Glutamatergic neuron (in vitro differentiated cells): Measurements from ENCODE around the gene AZU1. TPM values are rescaled to one million over a fixed set of nuclear protein-coding genes. Genes with fewer than 3 reads are reported as not detected.

Source experiments
- DNase-seq: peaks from one replicate; pipeline ENCODE4 v3.0.0; 2022
- H3K27ac Mint-ChIP-seq: one replicate; pipeline ENCODE4 v1.8.0; 2020; ENCODE audit warnings: mild to moderate bottlenecking, mixed read lengths, inconsistent platforms; ENCODE audit not compliant: unreplicated experiment
- H3K27me3 Mint-ChIP-seq: one replicate; pipeline ENCODE4 v1.8.0; 2020; ENCODE audit warnings: mild to moderate bottlenecking, moderate library complexity, mixed read lengths, inconsistent platforms; ENCODE audit not compliant: unreplicated experiment
- H3K36me3 Mint-ChIP-seq: one replicate; pipeline ENCODE4 v1.8.0; 2020; ENCODE audit warnings: mild to moderate bottlenecking, mixed read lengths, inconsistent platforms; ENCODE audit not compliant: unreplicated experiment
- H3K4me1 Mint-ChIP-seq: one replicate; pipeline ENCODE4 v1.8.0; 2020; ENCODE audit warnings: mild to moderate bottlenecking, low read depth, mixed read lengths, inconsistent platforms; ENCODE audit not compliant: unreplicated experiment
- H3K4me3 Mint-ChIP-seq: one replicate; pipeline ENCODE4 v1.8.0; 2020; ENCODE audit warnings: mild to moderate bottlenecking, mixed read lengths, inconsistent platforms; ENCODE audit not compliant: unreplicated experiment
- H3K9me3 Mint-ChIP-seq: one replicate; pipeline ENCODE4 v1.8.0; 2020; ENCODE audit warnings: mild to moderate bottlenecking, moderate library complexity, mixed read lengths, inconsistent platforms; ENCODE audit not compliant: unreplicated experiment
- CTCF ChIP-seq: fragments of 200-600 bp; sonication (generic); IDR thresholded peaks from one replicate; pipeline ENCODE4 v1.5.0; 2021; ENCODE audit not compliant: partially characterized antibody, unreplicated experiment
- total RNA-seq: library from RNA; stranded (reverse); fragmentation: NEBNext Ultra II Directional; extraction: Animal tissue kit (Norgen Biotek cat#: 25700); gene quantifications from one replicate; pipeline ENCODE4 v1.2.1, GENCODE V29; 2021; ENCODE audit not compliant: unreplicated experiment

The AZU1 gene
- total RNA-seq, 1 donor from 2014 or later = 2.2 TPM

- TF ChIP-seq CTCF = no peak
- no peak for DNase-seq
- peaks cover 5% of the 10 kb centered on the region for H3K36me3 Mint-ChIP-seq
- H3K4me3 Mint-ChIP-seq = no peak overlapping the region
- H3K27ac Mint-ChIP-seq = no peak overlapping the region
- H3K4me1 Mint-ChIP-seq = peaks cover 6% of the 10 kb centered on the region
- peaks cover 10% of the 10 kb centered on the region for H3K27me3 Mint-ChIP-seq
- H3K9me3 Mint-ChIP-seq = peaks cover 14% of the 10 kb centered on the region
These were observed 41.0 kb downstream of the AZU1 start for GRCh38 chr19:868458-869244.

DNA sequence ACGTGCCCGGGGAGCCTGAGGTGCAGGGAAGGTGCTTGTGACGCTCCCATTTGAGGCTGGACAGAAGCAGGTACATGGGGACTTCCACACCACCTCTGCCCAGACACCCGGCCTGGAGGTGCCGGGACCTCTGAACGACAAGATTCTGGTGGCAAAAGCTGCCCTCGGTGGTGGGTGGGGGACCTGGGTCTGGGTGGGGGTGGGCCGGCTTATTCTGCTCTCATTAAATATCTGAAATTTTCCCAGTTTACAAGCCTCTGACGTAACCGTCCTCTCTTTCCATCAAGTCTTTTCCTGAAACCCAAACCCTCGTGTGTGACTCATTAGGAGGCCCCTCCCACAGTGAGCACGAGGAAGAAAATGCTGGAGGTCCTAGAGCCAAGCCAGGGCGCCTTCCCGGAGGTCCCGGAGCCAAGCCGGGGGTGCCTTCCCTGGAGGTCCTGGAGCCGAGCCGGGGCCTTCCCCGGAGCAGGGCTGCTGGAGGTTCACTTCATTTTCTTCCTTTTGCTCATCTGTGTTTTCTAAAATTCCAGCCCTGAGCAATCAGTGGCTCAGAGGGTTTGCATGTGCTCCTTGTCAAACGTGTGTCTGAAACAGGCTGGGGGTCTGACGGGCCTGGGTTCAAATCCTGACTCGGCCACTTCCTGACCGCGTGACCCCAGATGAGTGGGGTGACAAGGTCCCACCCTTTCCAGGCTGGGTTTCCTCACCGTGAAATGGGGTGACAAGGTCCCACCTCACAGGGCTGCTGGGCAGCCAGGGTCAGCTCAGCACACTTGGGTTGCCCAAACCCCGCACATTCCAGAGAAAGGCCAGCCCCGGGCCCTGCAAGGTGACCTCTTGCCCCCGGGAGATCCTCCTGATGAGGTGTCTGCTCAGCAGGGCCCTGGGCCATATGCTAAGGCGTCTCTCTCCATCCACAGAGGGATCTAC lies 41.9 kb downstream of the AZU1 start:
- peaks cover 10% of the 10 kb centered on the region for H3K27me3 Mint-ChIP-seq
- no peak for DNase-seq
- peak overlapping the region; percentile 38 for H3K4me3 Mint-ChIP-seq
- no peak for TF ChIP-seq CTCF
- H3K36me3 Mint-ChIP-seq = peaks cover 5% of the 10 kb centered on the region
- no peak overlapping the region for H3K27ac Mint-ChIP-seq
- H3K9me3 Mint-ChIP-seq = peaks cover 11% of the 10 kb centered on the region
- peaks cover 6% of the 10 kb centered on the region for H3K4me1 Mint-ChIP-seq

GRCh38 chr19:870314-870713 lies 42.7 kb downstream of the AZU1 start:
- no peak for DNase-seq
- H3K36me3 Mint-ChIP-seq = peaks cover 5% of the 10 kb centered on the region
- peaks cover 8% of the 10 kb centered on the region for H3K27me3 Mint-ChIP-seq
- H3K9me3 Mint-ChIP-seq = peaks cover 10% of the 10 kb centered on the region
- H3K4me3 Mint-ChIP-seq = no peak overlapping the region
- H3K4me1 Mint-ChIP-seq = peaks cover 6% of the 10 kb centered on the region
- H3K27ac Mint-ChIP-seq = no peak overlapping the region
- no peak for TF ChIP-seq CTCF

GRCh38 chr19:870963-871401 lies 43.3 kb downstream of the AZU1 start:
- DNase-seq = no peak
- peaks cover 6% of the 10 kb centered on the region for H3K4me1 Mint-ChIP-seq
- H3K27me3 Mint-ChIP-seq = peaks cover 5% of the 10 kb centered on the region
- no peak overlapping the region for H3K27ac Mint-ChIP-seq
- no peak overlapping the region for H3K4me3 Mint-ChIP-seq
- H3K36me3 Mint-ChIP-seq = peaks cover 5% of the 10 kb centered on the region
- peaks cover 12% of the 10 kb centered on the region for H3K9me3 Mint-ChIP-seq
- TF ChIP-seq CTCF = no peak
